Lower leg skin (tissue), 4 donors: Measurements from ENCODE around the gene TP53BP2. TPM values are rescaled to one million over a fixed set of nuclear protein-coding genes. Genes with fewer than 3 reads are reported as not detected.

Source experiments
- DNase-seq, 2 donors: peaks; one replicate each; pipeline ENCODE4 v3.0.0-alpha.2; 2019; ENCODE audit warnings: low spot score in 2 of 2
- H3K4me3 ChIP-seq: fragments of 200-600 bp; sonication (generic); 2 replicates; pipeline ENCODE4 v1.5.1; 2017; ENCODE audit warnings: mild to moderate bottlenecking, low read depth; ENCODE audit not compliant: poor library complexity, severe bottlenecking
- CTCF ChIP-seq, 3 donors: fragments of 450-650 bp; IDR thresholded peaks; one replicate each; pipeline ENCODE4 v1.5.1; 2016; ENCODE audit warnings: antibody characterized with exemption in 3 of 3, mild to moderate bottlenecking in 3 of 3, moderate library complexity in 2 of 3
- POLR2A ChIP-seq, 2 donors: fragments of 450-650 bp; IDR thresholded peaks; one replicate each; pipeline ENCODE4 v1.6.1; 2016 to 2017; ENCODE audit warnings: antibody characterized with exemption in 2 of 2, mild to moderate bottlenecking in 1 of 2, moderate library complexity in 1 of 2
- WGBS, 2 donors: methylation state at CpG; one replicate each; pipeline ENCODE4 v1.1.5; 2018; 5-methylcytosine and 5-hydroxymethylcytosine counted together
- intact Hi-C: fragments of 100-400 bp; cut with DNase I; formaldehyde crosslinking; loops from one replicate; pipeline ENCODE4 v1.15.0; 2023; ENCODE audit warnings: low total_unique reads
- total RNA-seq, 4 donors: library from RNA; depleted of rRNA; stranded (reverse); fragments of >200 nt; gene quantifications; one replicate each; pipeline ENCODE4 v1.1.0, GENCODE V29; 2016

TP53BP2 gene
- total RNA-seq, 4 donors from 2014 or later = 32.2 to 49.9 (median 36.6) TPM

- H3K4me3 ChIP-seq = no peak overlapping the region
- no peak for DNase-seq
- TF ChIP-seq POLR2A (IDR thresholded peaks at IDR 0.05) (no peak), CTCF (IDR thresholded peaks at IDR 0.05) (no peak)
- intact Hi-C loops = no loop called here
- 65 to 84% methylated on average over 5 to 9 of the region's 9 CpGs for WGBS, 2 donors
Observed at GRCh38 chr1:223765036-223765718, 80.6 kb downstream of the TP53BP2 start.

GRCh38 chr1:223763881-223764280 lies 81.9 kb downstream of the TP53BP2 start:
- intact Hi-C loops = no loop called here
- H3K4me3 ChIP-seq = no peak overlapping the region
- TF ChIP-seq CTCF (IDR thresholded peaks at IDR 0.05) = no peak
- no peak for TF ChIP-seq POLR2A (IDR thresholded peaks at IDR 0.05)
- 93 to 99% methylated on average over 4 to 5 of the region's 5 CpGs for WGBS, 2 donors
- peak in 1 of 2 donors; percentile 34 for DNase-seq

- peak in 1 of 2 donors; percentile 32 for DNase-seq
- 94 to 97% methylated on average over 5 of the region's 5 CpGs for WGBS, 2 donors
- intact Hi-C loops = no loop called here
- TF ChIP-seq CTCF (IDR thresholded peaks at IDR 0.05) (no peak), POLR2A (IDR thresholded peaks at IDR 0.05) (no peak)
- H3K4me3 ChIP-seq = no peak overlapping the region
Observed at GRCh38 chr1:223763251-223763650, 82.5 kb downstream of the TP53BP2 start.

GRCh38 chr1:223761411-223761810 lies 84.3 kb downstream of the TP53BP2 start:
- DNase-seq = peak in 1 of 2 donors; percentile 15
- TF ChIP-seq POLR2A (IDR thresholded peaks at IDR 0.05) (no peak), CTCF (IDR thresholded peaks at IDR 0.05) (no peak)
- intact Hi-C loops = no loop called here
- 82 to 86% methylated on average over 7 of the region's 7 CpGs for WGBS, 2 donors
- H3K4me3 ChIP-seq = no peak overlapping the region

GRCh38 chr1:223760833-223761232 lies 84.9 kb downstream of the TP53BP2 start:
- intact Hi-C loops = no loop called here
- H3K4me3 ChIP-seq = no peak overlapping the region
- TF ChIP-seq CTCF (IDR thresholded peaks at IDR 0.05) (no peak), POLR2A (IDR thresholded peaks at IDR 0.05) (no peak)
- 94% methylated on average over 6 of the region's 6 CpGs for WGBS, 2 donors
- DNase-seq = peak in 1 of 2 donors; percentile 36

- intact Hi-C loops = no loop called here
- TF ChIP-seq CTCF (IDR thresholded peaks at IDR 0.05) (no peak), POLR2A (IDR thresholded peaks at IDR 0.05) (no peak)
- WGBS, 2 donors = 88% methylated on average over 13 of the region's 13 CpGs
Observed at GRCh38 chr1:223759273-223759672, 86.5 kb downstream of the TP53BP2 start.

More at GRCh38 chr1:223759273-223759672, 86.5 kb downstream of the TP53BP2 start:
- no peak overlapping the region for H3K4me3 ChIP-seq
- no peak for DNase-seq
